GM12891 (cell line): ENCODE measurements around the gene LPAR6.

Experiments used
- DNase-seq: peaks from one replicate; pipeline ENCODE4 v3.0.0; 2011; ENCODE audit warnings: low spot score; ENCODE audit not compliant: insufficient read length
- FAIRE-seq: peaks from 2 replicates; lab custom pipeline; 2011; peaks lifted over from hg19 to GRCh38; lab: Jason Lieb, UNC
- PAX5 ChIP-seq: IDR thresholded peaks from 2 replicates; pipeline ENCODE4 v1.6.1; 2011; ENCODE audit warnings: low read length, moderate library complexity, mild to moderate bottlenecking; ENCODE audit not compliant: insufficient read depth, severe bottlenecking
- POLR2A ChIP-seq: IDR thresholded peaks from 2 replicates; pipeline ENCODE4 v1.6.1; 2011; ENCODE audit warnings: low read depth, low read length, control low read depth
- POLR2AphosphoS5 ChIP-seq: IDR thresholded peaks from 2 replicates; pipeline ENCODE4 v1.6.1; 2011; ENCODE audit warnings: low read depth, low read length, control low read depth
- POU2F2 ChIP-seq: IDR thresholded peaks from 2 replicates; pipeline ENCODE4 v1.6.1; 2011; ENCODE audit warnings: low read depth, mild to moderate bottlenecking, control low read depth, low read length, moderate library complexity
- SPI1 ChIP-seq: IDR thresholded peaks from 2 replicates; pipeline ENCODE4 v1.6.1; 2011; ENCODE audit warnings: low read depth, low read length, control low read depth
- TAF1 ChIP-seq: IDR thresholded peaks from 2 replicates; pipeline ENCODE4 v1.6.1; 2011; ENCODE audit warnings: low read depth, low read length, control low read depth

Gene LPAR6

DNA sequence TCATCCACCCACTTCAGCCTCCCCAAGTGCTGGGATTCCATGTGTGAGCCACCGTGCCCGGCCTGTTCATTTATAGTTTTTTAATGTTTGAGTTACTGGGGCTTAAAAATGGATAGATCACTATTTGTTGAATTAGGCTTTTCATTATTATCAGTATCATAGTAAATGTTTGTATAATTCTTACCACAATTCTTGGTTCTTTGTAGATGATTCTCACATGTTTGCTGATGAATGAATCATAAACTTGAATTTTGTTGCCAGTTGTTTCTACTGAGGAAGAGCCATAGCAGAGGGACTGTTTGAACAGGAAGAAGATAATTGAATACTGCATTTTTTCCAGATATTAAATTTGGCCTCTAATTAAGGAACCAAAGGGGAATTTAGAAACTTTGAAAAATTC, 2.6 kb upstream of the LPAR6 start:
- no peak for DNase-seq
- FAIRE-seq, result no peak
- TF ChIP-seq TAF1 (no peak), POLR2A (no peak), SPI1 (no peak), POLR2AphosphoS5 (no peak), POU2F2 (no peak), PAX5 (no peak)

DNA sequence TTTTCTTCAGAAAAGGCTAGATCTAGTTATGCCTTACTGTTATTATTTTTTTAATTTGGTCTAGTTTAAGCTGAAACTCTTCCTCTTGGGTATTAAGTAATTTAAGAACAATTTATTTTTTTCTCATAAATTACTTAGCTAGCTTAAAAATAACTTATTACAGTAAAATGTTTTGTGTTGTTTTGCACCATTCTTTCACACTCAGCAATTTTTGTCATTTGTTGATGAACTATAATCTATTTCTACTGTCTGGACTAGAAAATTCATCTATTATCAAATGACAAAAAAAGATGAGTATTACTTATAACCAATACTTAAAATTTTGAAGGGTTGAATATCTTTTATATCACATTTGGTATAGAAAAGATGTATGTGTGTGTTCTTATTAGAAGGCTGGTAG, 1.6 kb upstream of the LPAR6 start:
- no peak for DNase-seq
- no peak for FAIRE-seq

DNA sequence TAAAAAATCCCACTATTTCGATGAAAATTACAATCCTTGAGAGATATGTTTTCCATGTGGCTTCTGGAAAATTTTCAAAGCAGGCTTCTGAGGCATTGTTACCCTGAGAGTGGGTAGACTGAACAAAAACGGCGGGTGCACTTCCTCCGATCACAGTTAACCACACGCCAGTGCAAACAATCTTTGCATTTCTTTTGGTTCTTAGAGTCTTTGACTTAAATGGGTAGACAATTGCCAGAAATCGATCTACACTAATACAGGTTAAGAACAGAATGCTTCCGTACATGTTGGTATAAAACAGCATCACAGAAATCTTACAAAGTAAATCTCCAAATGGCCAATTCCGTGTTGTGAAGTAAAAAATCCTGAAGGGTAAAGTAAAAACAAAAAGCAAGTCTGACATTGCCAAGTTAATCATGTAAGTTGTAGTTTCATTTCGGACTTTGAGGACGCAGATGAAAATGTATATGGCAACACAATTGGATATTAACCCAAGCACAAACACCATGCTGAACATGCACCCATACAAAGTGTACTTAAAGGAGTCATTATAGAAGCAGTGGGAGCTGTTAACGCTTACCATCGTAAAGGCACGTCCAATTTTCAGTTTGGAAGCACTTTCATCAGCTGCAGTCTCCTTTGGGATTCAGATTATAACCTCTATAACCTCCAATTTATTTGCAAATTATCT, 927 bp downstream of the LPAR6 start:
- no peak for FAIRE-seq
- TF ChIP-seq POLR2AphosphoS5 (no peak), TAF1 (no peak), POU2F2 (no peak), PAX5 (no peak), POLR2A (no peak), SPI1 (no peak)
- no peak for DNase-seq

More for the DNA sequence above, 1.6 kb upstream of the LPAR6 start:
- TF ChIP-seq POLR2AphosphoS5 (no peak), PAX5 (no peak), POU2F2 (no peak), SPI1 (no peak), TAF1 (no peak), POLR2A (no peak)

DNA sequence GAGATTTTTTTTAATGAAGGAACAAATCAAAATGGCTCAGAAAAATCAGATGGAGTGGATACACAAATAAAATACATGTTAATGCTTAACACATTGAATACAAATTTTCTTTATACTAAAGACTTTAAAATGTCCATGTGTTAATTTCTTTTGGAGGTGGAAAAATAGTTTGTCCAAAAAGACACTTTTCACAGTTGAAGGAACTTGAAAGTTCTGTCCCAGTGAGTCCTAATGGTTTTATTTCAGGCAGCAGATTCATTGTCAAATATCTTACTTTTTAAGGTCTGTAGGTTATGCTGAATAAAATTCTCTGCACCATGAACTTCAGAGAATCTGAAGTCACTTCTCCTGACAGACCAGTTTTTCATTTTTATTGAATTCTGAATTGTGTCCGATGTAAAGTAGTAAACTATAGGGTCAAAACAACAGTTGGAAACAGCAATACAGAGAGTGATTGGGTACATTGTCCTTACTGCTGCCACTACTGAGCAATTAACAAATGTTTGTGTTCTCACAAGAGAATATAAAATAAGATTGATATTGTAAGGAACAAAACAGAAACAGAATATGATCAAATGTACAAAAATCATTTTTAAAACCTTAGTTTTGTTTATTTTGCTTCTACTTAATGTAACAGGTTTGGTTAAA, 1.6 kb downstream of the LPAR6 start:
- TF ChIP-seq SPI1, result no peak
- TF ChIP-seq TAF1, result no peak

DNA sequence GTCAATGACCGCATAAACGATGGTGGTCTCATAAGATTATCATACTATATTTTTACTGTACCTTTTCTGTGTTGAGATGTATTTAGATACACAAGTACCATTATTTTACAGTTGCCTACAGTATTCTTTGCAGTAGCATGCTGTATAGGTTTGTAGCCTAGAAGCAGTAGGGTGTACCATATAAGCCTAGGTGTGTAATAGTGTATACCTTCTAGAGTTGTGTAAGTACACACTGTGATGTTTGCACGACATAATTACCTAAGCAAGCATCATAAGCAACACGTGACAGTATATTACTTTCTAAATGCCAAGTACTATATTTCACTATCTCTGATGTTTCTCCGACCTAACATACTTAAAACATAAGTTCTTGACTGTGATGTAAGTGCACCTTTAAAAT, 2.7 kb downstream of the LPAR6 start:
- DNase-seq, result no peak
- peak; percentile 81 for FAIRE-seq
- TF ChIP-seq POLR2AphosphoS5 (no peak), POU2F2 (no peak), TAF1 (no peak), POLR2A (no peak), SPI1 (no peak), PAX5 (no peak)

More for the DNA sequence above, 1.6 kb downstream of the LPAR6 start:
- DNase-seq (no peak), FAIRE-seq (no peak)

DNA sequence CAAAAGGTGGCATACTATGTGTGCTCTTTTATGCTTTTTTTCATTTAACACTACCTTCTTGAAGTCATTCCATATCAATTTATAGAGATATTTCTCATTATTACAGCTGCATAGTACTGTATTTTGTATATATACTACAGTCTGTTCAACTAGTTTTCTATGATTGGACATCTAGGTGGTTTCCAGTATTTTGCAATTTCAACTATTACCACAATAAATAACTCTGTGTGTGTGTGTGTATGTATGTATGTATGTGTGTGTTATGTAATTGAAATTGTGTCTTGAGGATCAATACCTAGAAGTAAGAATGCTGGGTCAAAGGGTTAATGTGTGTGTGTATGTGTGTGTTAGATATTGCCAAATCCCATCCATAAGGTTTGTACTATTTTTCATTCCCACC, 7.0 kb downstream of the LPAR6 start:
- TF ChIP-seq PAX5 (no peak), POU2F2 (no peak), TAF1 (no peak), POLR2A (no peak), POLR2AphosphoS5 (no peak), SPI1 (no peak)
- DNase-seq (no peak), FAIRE-seq (no peak)

DNA sequence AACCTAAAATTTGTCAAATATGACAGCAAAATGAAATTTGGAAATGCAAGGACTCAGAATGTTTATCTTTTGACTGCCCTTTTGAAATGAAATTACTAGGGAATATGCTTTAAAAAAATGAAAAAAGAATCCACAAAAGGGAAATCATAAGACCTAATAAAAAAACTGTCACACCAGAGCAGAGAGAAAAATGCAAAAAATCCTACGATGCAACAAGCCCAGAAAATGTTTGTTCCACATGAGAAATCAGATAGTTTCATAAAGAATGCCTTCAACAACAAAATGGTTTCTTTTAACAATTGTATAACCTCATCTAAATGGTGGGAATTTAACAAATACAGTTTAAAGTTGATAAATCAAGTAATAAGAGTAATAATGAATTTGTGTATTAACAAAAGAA, 8.0 kb downstream of the LPAR6 start:
- no peak for FAIRE-seq
- no peak for DNase-seq
- TF ChIP-seq POU2F2, result no peak
- no peak for TF ChIP-seq PAX5
- TF ChIP-seq POLR2AphosphoS5, result no peak
- TF ChIP-seq SPI1, result no peak
- no peak for TF ChIP-seq TAF1
- TF ChIP-seq POLR2A, result no peak

DNA sequence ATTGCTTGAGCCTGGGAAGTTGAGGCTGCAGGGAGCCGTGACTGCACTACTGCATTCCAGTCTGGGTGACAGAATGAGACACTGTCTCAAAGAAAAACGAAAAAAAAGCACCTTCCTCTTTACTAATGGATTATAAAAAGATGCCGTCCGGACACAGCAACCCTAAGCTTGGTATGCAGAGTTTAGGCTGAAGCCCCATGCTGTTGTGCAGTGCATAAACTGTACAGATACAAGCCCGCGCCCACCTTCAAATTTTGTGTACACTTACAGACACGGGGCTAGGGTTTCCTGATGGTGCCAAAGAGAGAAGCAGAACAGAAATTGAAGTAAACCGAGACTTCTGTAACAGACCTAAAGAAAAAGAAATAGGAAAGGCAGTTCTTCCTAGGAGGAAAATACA, 9.0 kb downstream of the LPAR6 start:
- TF ChIP-seq PAX5 (no peak), POLR2A (no peak), POU2F2 (no peak), TAF1 (no peak), SPI1 (no peak), POLR2AphosphoS5 (no peak)
- FAIRE-seq (peak; percentile 81), DNase-seq (no peak)

DNA sequence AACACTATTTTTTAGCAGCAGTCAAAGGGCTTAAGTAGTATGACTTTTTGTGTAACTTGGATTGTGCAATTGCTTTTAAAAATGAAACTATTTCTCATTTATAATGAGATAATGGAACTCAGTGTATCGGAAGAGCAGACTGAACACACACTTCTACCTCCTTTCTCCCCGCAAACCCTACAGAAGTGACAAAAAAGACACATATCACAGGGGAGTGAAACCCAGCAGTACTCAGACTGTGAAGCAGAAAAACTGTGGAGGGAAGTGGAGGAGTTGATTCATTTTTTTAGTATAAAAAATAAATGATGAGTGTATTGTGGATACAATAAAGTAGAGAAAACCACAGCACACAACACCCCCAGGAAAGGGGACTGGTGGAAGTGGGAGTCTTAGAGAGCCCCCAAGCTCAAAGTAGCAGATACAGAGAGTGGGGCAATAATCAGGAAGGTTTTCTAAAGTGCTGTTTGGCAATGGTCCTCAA, 9.7 kb downstream of the LPAR6 start:
- peak; percentile 83 for FAIRE-seq
- DNase-seq, result peak; percentile 11
- TF ChIP-seq SPI1, result peak; percentile 47; the same call in 1 of the 2 replicates
- no peak for TF ChIP-seq POU2F2

DNA sequence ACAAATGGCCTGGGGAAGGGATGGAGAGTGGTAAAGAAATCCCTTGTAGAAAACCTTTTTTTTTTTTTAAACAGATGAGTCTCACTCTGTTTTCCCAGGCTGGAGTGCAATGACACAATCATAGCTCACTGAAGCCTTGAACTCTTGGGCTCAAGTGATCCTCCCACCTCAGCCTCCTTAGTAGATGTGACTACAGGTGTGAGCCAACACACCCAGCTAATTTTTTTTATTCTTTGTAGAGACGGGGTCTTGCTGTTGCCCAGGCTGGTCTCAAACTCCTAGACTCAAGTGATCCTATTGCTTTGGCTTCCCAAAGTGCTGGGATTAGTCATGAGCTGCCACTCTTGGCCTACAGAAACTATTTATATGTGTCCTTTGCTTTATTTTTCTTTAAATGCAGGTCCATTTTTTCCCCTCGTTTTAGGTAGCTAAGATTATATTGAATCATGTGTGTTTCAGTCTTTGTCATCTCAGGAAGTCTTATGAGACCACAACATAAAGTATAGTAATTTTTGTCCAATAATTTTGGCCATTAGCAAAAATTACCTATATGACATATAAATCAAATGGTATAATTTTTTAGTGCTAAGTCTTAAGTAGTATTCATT, 10.5 kb downstream of the LPAR6 start:
- FAIRE-seq, result peak; percentile 54
- DNase-seq, result no peak
- TF ChIP-seq POLR2AphosphoS5, result no peak
- TF ChIP-seq POLR2A, result no peak
- TF ChIP-seq POU2F2, result no peak
- no peak for TF ChIP-seq TAF1
- no peak for TF ChIP-seq SPI1
- TF ChIP-seq PAX5, result no peak
